T-helper 1 cell treated with Interleukin-12 subunit alpha and Interleukin-12 subunit beta and Interleukin-4 antibody, amounts not matched to agents 30 μg/mL and 1 μg/mL, for 36 hours (primary cell): Measurements from ENCODE around the gene NPHS2.

Experiments
- H3K27ac Mint-ChIP-seq: one replicate; pipeline ENCODE4 v1.8.0; 2021; ENCODE audit warnings: mild to moderate bottlenecking, mixed read lengths
- H3K27me3 Mint-ChIP-seq: one replicate; pipeline ENCODE4 v1.8.0; 2021; ENCODE audit warnings: low read depth, mixed read lengths
- H3K36me3 Mint-ChIP-seq: one replicate; pipeline ENCODE4 v1.8.0; 2021; ENCODE audit warnings: low read depth, mixed read lengths
- H3K4me1 Mint-ChIP-seq: one replicate; pipeline ENCODE4 v1.8.0; 2021; ENCODE audit warnings: low read depth, mixed read lengths
- H3K4me3 Mint-ChIP-seq: one replicate; pipeline ENCODE4 v1.8.0; 2021; ENCODE audit warnings: mild to moderate bottlenecking, moderate library complexity, mixed read lengths
- H3K9me3 Mint-ChIP-seq: one replicate; pipeline ENCODE4 v1.8.0; 2021; ENCODE audit warnings: mixed read lengths

NPHS2 gene

DNA sequence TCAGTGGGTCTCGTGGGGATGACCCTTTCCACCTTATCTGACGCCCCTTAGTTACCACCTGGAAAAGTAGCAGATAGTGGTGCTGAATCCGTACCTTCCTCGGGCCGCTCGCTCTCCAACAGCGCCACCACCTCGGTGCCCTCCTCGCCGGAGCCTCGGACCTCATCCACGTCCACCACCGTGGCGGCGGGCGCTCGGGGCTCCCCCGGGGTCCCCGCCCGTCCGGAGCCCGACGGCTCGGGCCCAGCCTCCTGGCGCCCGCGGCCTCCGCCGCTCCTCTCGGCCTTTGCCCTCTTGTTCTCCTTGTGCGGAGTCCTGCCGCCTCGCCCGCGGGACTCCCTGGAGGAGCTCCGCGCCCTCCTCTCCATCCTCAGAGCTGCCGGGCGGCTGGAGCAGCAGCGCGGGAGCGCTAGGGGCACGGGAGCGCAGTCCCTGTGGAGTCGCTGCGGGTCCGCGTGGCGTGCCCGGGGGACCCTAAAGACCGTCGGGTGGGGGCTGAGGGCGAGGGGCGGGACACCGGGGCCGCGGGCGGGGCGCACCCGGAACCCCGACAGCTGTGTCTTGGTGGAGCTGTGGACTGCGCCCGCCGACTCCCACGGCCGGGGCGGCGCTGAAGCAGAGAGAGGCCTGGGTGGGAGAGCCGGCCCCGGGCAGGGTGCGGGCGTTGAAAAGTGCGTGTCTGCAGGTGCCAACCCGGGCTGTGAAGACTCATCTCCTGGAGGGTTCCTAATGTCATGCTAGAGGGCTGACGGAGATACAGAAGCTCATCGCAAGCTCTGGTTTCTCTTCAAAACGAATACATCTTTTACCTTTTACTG lies at the start of gene NPHS2:
Gene NPHS2, minus strand, starts transcription at position 452 of the 818 bp plus-strand sequence. Its CDS starts 84 bp downstream, at position 368.
- Mint-ChIP-seq H3K27ac (no peak within 1 kb of the TSS), H3K9me3 (no peaks in the 10 kb centered on the region), H3K4me3 (no peak within 1 kb of the TSS), H3K4me1 (no peaks in the 10 kb centered on the region), H3K36me3 (no peaks in the 10 kb centered on the region), H3K27me3 (peaks cover 43% of the 10 kb centered on the region)

DNA sequence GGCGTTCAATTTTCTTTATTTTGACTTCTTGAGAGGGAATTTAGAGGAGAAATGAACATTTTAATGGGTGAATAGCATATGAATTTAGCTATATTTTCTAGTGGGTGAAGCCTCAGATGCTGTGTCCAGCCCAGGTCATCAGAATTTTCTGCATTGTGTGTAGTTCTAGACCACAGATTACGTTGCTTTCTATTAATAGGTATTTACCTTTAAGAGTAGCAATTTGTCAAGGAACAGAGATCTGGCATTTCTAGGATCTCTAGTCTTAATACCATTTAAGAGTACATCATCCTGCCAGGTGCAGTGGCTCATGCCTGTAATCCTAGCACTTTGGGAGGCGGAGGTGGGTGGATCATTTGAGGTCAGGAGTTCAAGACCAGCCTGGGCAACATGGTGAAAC lies 36.6 kb upstream of the NPHS2 start:
- no peak overlapping the region for H3K27ac Mint-ChIP-seq
- H3K4me1 Mint-ChIP-seq = no peaks in the 10 kb centered on the region
- H3K9me3 Mint-ChIP-seq = no peaks in the 10 kb centered on the region
- H3K27me3 Mint-ChIP-seq = no peaks in the 10 kb centered on the region
- H3K36me3 Mint-ChIP-seq = no peaks in the 10 kb centered on the region
- no peak overlapping the region for H3K4me3 Mint-ChIP-seq

DNA sequence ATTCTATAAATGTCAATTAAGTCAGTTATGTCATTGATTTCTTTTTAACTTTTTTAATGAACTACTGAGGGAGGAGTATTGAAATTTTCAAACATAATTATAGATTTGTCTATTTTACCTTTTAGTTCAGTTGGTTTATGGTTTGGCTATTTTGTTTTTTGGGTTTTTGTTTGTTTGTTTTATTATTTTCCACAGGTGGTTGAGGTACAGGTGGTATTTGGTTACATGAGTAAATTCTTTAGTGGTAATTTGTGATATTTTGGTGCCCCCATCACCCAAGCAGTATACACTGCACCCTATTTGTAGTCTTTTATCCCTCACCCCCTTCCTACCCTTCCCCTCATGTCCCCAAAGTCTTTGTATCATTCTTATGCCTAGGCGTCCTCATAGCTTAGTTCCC lies 25.3 kb upstream of the NPHS2 start:
- H3K27me3 Mint-ChIP-seq = no peaks in the 10 kb centered on the region
- H3K27ac Mint-ChIP-seq = no peak overlapping the region
- no peaks in the 10 kb centered on the region for H3K9me3 Mint-ChIP-seq
- H3K4me1 Mint-ChIP-seq = no peaks in the 10 kb centered on the region
- H3K36me3 Mint-ChIP-seq = no peaks in the 10 kb centered on the region
- H3K4me3 Mint-ChIP-seq = no peak overlapping the region

DNA sequence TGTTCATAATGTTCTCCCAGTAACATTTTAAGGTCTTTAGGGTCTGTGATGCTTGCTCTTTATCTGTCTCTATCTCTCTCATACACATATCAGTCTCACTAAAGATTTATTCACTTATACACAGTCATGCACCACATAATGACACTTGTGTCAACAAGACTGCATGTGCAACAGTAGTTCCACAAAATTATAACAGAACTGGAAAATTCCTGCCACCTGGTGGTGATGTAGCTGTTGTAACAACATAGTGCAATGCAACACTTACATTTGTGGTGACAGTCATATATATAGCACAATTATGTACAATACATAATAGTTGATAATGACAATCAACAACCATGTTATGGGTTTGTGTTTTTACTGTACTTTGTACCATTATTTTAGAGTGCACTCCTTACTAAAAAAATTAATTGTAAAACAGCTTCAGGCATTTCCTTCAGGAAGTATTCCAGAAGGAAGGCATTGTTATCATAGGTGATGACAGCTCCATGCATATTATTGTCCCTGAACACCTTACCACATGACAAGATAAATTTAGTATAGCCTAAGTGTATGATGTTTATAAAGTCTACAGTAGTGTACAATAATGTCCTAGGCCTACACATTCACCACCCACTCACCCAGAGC lies 24.0 kb upstream of the NPHS2 start:
- Mint-ChIP-seq H3K9me3 (no peaks in the 10 kb centered on the region), H3K4me1 (no peaks in the 10 kb centered on the region), H3K27me3 (no peaks in the 10 kb centered on the region), H3K4me3 (no peak overlapping the region), H3K36me3 (no peaks in the 10 kb centered on the region), H3K27ac (no peak overlapping the region)

DNA sequence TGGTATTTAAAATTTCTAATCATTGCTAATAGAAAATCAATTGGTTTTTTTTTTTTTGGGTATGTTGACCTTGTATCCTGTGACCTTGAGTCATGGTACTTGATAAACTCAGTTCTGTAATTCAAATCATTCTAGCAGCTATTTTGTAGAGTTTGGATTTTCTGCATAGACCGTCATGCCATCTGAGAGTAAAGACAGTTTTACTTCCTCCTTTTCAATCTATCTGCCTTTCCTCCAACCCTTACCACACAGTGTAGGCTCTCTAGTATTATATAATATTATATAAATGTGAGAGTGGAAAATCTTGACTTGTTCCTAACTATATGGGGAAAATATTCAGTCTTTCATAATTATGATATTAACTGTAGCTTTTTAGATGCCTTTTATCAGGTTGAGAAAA lies 22.9 kb upstream of the NPHS2 start:
- Mint-ChIP-seq H3K27ac (no peak overlapping the region), H3K4me1 (no peaks in the 10 kb centered on the region), H3K9me3 (no peaks in the 10 kb centered on the region), H3K27me3 (peaks cover 4% of the 10 kb centered on the region), H3K4me3 (no peak overlapping the region), H3K36me3 (no peaks in the 10 kb centered on the region)

DNA sequence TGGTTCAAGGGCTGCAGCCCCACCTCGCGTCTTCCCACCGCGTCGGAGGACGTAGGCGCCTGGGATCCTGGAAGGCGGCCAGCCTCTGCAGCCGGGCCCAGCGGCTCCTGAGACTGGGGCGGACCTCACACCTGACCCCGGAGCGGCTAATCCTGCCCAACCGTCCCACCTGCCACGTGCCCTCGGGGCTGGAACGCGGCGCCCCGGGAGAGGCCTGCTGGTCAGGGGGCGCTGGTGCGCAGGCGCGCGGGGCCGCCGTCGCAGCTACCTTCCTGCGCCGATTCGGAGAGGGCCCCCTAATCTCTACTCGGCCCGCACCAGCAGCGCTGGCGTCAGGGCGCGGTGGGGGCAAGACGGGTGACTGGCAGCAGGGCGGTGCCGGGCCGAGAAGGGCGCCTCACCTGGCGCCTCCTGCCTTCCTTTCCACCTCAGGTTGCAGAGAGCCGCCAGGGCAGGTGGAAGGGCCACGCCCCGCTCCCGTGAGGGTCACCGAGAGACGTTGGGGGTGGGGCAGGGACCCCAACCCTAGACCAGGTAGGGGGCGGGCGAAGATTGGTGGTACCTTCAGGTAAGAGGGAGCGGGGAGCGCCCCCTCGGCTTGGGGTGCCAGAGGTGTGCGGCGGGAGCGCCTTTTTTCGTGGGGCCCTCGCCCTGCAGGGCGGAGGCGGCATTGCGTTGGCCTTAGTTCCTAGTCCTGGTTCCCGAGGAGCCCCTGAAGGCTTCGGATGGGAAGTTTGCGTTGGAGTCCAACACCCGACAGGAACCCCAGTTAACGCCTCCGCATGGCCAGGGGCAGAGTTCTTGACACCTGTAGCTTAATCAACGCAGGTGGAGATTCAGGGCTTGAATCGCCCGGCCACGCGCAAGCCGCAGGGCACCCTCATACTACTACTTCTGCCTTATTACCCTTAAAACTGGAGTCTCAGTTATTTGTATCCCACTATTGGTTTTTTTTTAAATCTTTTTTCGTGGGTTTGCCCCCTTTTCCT lies 16.1 kb upstream of the NPHS2 start, which contains the start of gene TDRD5:
Gene TDRD5, plus strand, starts transcription at position 241 of the 989 bp plus-strand sequence. CDS start 784 bp downstream, outside the sequence.
- H3K27me3 Mint-ChIP-seq = peaks cover 34% of the 10 kb centered on the region
- no peak within 1 kb of the TSS for H3K27ac Mint-ChIP-seq
- H3K4me1 Mint-ChIP-seq = no peaks in the 10 kb centered on the region
- H3K4me3 Mint-ChIP-seq = no peak within 1 kb of the TSS
- H3K9me3 Mint-ChIP-seq = no peaks in the 10 kb centered on the region
- no peaks in the 10 kb centered on the region for H3K36me3 Mint-ChIP-seq

DNA sequence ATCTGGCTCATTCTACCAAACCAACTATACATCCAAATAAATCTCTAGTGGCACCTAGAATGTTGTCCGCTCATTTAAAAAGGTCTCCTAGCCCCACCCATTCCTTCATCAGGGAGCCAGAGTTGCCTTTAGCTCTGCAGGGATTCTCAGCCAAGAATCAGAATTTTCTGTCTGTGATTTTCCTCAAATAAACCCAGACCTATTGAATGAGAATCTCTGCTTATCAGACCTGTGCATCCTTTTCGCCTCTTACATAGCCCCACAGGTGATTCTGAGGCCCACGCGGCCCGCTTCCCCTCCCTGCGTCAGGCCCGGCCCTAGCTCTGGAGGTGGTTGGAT lies 15.5 kb upstream of the NPHS2 start:
- H3K27me3 Mint-ChIP-seq = peaks cover 37% of the 10 kb centered on the region
- no peak overlapping the region for H3K4me3 Mint-ChIP-seq
- no peak overlapping the region for H3K27ac Mint-ChIP-seq
- H3K9me3 Mint-ChIP-seq = no peaks in the 10 kb centered on the region
- no peaks in the 10 kb centered on the region for H3K4me1 Mint-ChIP-seq
- H3K36me3 Mint-ChIP-seq = no peaks in the 10 kb centered on the region

DNA sequence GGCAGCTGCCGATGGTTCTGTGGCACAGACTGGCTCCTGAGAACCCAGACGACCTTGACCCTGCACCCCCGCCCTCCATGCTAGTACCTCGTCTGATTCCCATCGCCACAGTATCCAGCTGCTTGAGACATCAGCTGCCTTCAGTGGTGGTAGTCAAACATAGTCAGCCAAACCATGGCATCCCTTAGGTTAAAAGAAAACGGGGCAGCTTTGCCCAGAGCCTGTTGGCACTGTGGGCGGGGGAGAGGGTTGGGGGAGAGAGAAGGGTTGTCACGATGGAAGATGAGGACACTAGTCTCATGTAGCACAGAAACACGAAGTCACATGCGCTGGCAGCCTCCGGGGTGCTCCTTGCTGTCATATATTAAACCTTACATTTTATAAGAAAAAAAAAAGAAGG lies 14.9 kb upstream of the NPHS2 start:
- Mint-ChIP-seq H3K27me3 (peaks cover 41% of the 10 kb centered on the region), H3K9me3 (no peaks in the 10 kb centered on the region), H3K4me3 (no peak overlapping the region), H3K36me3 (no peaks in the 10 kb centered on the region), H3K27ac (no peak overlapping the region), H3K4me1 (no peaks in the 10 kb centered on the region)

DNA sequence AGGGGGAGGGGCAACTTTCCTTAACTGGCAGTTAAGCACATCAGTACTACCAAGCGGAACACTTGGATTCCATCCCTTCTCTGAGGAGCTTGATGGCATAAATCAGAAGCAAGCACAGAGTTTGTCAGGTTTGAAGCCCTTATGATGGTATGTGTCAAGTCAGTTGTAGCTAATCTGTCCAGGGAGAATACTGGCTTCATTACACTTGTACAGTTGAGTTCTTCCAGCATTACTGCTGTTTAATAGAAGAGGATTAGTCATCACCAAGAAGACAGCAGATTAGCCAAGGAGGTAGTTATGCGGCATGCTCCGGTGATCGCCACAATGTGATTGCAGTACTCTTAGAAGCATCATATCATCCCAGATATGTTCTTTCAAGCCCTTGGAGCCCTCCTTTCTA lies 13.8 kb upstream of the NPHS2 start:
- Mint-ChIP-seq H3K27me3 (peaks cover 50% of the 10 kb centered on the region), H3K27ac (no peak overlapping the region), H3K4me1 (no peaks in the 10 kb centered on the region), H3K9me3 (no peaks in the 10 kb centered on the region), H3K4me3 (no peak overlapping the region), H3K36me3 (no peaks in the 10 kb centered on the region)

DNA sequence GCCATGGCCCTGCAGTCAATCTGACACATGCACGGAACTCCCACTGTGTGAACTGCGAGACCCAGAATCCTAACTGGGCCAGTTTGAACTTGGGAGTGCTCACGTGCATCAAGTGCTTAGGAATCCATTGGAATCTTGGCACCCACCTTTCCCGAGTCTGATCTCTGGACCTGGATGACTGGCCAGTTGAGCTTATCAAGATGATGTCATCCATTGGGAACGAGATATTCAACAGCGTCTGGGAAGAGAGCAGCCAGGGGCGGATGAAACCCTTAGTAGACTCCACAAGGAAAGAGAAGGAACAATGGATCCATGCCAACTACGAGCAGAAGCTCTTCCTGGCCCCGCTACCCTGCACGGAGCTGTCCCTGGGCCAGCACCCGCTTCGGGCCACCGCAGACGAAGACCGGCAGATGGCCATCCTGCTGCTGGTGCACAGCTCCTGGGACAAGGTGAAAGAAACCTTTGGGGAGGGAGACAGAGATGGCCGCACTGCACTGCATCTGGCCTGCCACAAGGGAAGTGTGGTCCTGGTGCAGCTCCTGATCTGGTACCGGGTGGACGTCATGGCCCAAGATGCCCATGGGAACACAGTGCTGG lies 12.8 kb upstream of the NPHS2 start:
- no peaks in the 10 kb centered on the region for H3K36me3 Mint-ChIP-seq
- peaks cover 53% of the 10 kb centered on the region for H3K27me3 Mint-ChIP-seq
- H3K4me1 Mint-ChIP-seq = no peaks in the 10 kb centered on the region

DNA sequence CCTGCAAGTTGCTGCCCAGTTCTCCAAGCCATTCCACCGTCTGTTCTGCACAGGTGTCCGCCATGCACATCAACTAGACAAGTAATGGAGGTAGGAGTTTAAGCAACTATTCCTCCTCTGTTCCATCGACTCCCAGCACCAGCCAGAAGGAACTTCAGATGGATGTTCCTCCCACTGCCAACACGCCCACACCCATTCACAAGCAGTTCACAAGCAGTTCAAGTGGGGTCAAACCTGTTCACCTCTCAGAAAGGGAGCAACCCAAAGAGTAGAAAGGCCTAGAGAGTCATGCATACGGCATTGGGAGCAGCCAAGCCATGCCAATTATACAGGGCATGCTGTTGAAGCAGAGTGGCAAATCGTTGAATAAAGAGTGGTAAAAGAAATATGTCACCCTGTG lies 11.6 kb upstream of the NPHS2 start:
- no peaks in the 10 kb centered on the region for H3K36me3 Mint-ChIP-seq
- H3K27me3 Mint-ChIP-seq = peaks cover 48% of the 10 kb centered on the region
- H3K4me1 Mint-ChIP-seq = no peaks in the 10 kb centered on the region
- H3K27ac Mint-ChIP-seq = no peak overlapping the region
- H3K9me3 Mint-ChIP-seq = no peaks in the 10 kb centered on the region
- H3K4me3 Mint-ChIP-seq = no peak overlapping the region

More for the DNA sequence above, 12.8 kb upstream of the NPHS2 start:
- Mint-ChIP-seq H3K4me3 (no peak overlapping the region), H3K27ac (no peak overlapping the region), H3K9me3 (no peaks in the 10 kb centered on the region)

DNA sequence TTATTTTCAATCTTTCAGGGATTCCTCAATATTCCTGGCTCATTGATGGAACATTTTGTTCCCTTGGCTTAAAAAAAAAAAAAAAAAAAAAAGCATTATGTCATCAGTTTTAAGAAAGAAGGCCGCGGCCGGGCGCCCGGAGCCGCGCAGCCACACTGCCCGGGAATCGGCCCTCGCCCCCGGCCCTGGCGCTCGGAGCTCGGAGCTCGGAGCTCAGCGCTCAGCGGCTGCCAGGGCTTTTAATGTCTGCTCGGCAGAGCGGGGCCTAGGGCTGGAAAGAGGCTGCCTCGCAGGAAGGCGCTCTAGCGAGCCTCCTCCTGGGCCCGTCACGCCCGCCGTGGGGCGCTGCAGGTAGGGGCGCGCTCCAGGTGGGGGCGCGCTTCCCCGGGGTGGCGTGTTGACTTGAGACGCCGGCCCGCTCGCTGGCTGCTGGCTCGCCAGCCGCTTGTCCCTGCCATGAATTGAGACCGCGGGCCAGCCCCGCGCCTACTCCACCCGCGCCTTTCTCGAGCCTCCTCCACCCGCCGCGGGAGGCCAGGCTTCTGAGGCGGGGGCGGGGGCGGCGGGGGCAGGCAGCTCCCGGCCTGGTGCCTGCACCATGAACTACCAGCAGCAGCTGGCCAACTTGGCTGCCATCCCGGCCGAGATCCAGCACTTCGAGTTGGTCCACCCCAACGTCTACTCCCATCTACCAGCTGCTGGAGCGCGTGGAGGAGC lies 10.5 kb upstream of the NPHS2 start:
- no peak overlapping the region for H3K27ac Mint-ChIP-seq
- H3K4me3 Mint-ChIP-seq = no peak overlapping the region
- H3K27me3 Mint-ChIP-seq = peaks cover 46% of the 10 kb centered on the region
- no peaks in the 10 kb centered on the region for H3K9me3 Mint-ChIP-seq
- H3K36me3 Mint-ChIP-seq = no peaks in the 10 kb centered on the region
- no peaks in the 10 kb centered on the region for H3K4me1 Mint-ChIP-seq

DNA sequence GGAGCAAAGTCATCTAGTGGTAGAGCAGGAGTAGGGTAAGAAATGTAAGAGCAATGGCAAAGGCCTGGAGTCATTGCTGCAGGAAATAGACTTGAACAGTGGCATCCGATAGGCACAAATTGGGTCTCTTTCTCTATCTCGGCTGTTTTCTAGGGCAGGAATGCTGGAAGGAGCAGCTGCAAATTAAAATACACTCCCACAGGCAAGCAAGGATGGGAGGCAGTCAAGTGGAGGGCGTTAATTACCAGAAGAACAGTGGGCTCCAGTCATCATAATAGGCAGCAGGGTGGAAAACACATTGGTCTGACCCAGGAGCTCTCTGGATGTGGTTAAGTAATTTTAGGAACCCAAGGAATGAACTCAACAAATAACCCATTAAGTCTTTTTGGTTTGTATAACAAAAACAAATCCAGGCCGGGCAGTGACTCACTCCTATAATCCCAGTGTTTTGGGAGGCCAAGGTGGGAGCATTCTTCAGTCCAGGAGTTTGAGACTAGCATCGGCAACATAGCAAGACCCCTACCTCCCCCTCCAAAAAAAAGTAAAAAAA lies 8.1 kb upstream of the NPHS2 start:
- H3K27ac Mint-ChIP-seq = no peak overlapping the region
- no peaks in the 10 kb centered on the region for H3K4me1 Mint-ChIP-seq
- no peaks in the 10 kb centered on the region for H3K9me3 Mint-ChIP-seq
- H3K27me3 Mint-ChIP-seq = peaks cover 37% of the 10 kb centered on the region
- no peaks in the 10 kb centered on the region for H3K36me3 Mint-ChIP-seq
- H3K4me3 Mint-ChIP-seq = no peak overlapping the region
